Gastrocnemius medialis (tissue), 4 donors: ENCODE results near the gene CFDP1. TPM values are rescaled to one million over a fixed set of nuclear protein-coding genes. Genes with fewer than 3 reads are reported as not detected.

Source experiments
- ATAC-seq, 2 donors: fragments of 150-250 bp; one replicate each; pipeline ENCODE4 v1.9.1; 2016
- DNase-seq, 2 donors: peaks; one replicate each; pipeline ENCODE4 v3.0.0-alpha.2; 2019
- H3K27ac ChIP-seq, 4 donors: fragments of 200-600 bp; sonication (generic); 1 replicate in 1 of 4; 2 replicates in 3 of 4; pipeline ENCODE4 v1.5.1; 2016 to 2018; ENCODE audit warnings: mild to moderate bottlenecking in 2 of 4, moderate library complexity in 1 of 4
- H3K27me3 ChIP-seq, 3 donors: fragments of 200-600 bp; sonication (generic) in 2 of 3; 1 replicate in 1 of 3; 2 replicates in 2 of 3; pipeline versions ENCODE4 v1.5.1 to v1.6.0; 2016 to 2019; ENCODE audit warnings: mild to moderate bottlenecking in 1 of 3, moderate library complexity in 1 of 3
- H3K36me3 ChIP-seq, 2 donors: fragments of 200-600 bp; sonication (generic) in 1 of 2; one replicate each; pipeline ENCODE4 v1.5.1; 2017 to 2018
- H3K4me1 ChIP-seq, 2 donors: fragments of 200-600 bp; sonication (generic) in 1 of 2; one replicate each; pipeline ENCODE4 v1.5.1; 2016 to 2017; ENCODE audit warnings: mild to moderate bottlenecking in 2 of 2
- H3K4me3 ChIP-seq, 4 donors: fragments of 200-600 bp; sonication (generic) in 3 of 4; 1 replicate in 1 of 4; 2 replicates in 3 of 4; pipeline ENCODE4 v1.5.1; 2016 to 2019; ENCODE audit warnings: mild to moderate bottlenecking in 2 of 4
- H3K9me3 ChIP-seq, 3 donors: fragments of 200-600 bp; sonication (generic) in 2 of 3; 1 replicate in 1 of 3; 2 replicates in 2 of 3; pipeline ENCODE4 v1.5.1; 2016 to 2019
- CTCF ChIP-seq, 5 experiments: fragments of 450-650 bp in 3 of 5; fragments of 200-600 bp in 2 of 5; sonication (generic) in 2 of 5; IDR thresholded peaks in 4 of 5; conservative IDR thresholded peaks in 1 of 5; 1 replicate in 4 of 5; 2 replicates in 1 of 5; pipeline ENCODE4 v1.5.1; 2016 to 2019; ENCODE audit warnings: antibody characterized with exemption in 5 of 5, mild to moderate bottlenecking in 3 of 5, moderate library complexity in 3 of 5
- POLR2A ChIP-seq, 2 donors: fragments of 450-650 bp; IDR thresholded peaks; one replicate each; pipeline ENCODE4 v1.6.1; 2017; ENCODE audit warnings: antibody characterized with exemption in 2 of 2, mild to moderate bottlenecking in 2 of 2, moderate library complexity in 2 of 2
- in situ Hi-C, 4 donors: fragments of 200-750 bp; cut with MboI; loops; one replicate each; pipeline versions ENCODE4 v1.15.0 to v1.8.0; 2017; ENCODE audit warnings: low sequenced_read_pairs in 4 of 4
- intact Hi-C: fragments of 100-400 bp; cut with DNase I; formaldehyde crosslinking; loops from one replicate; pipeline ENCODE4 v1.15.1; 2023; ENCODE audit warnings: low total_unique reads
- total RNA-seq, 4 donors: library from RNA; depleted of rRNA; stranded (reverse); fragments of >200 nt; gene quantifications; one replicate each; pipeline versions ENCODE4 v1.1.0 to v1.2.3, GENCODE V29; 2016

The CFDP1 gene
- total RNA-seq, 4 donors from 2014 or later, result 20.4 to 28.6 (median 24.2) TPM

GRCh38 chr16:75311383-75311938 lies 121.8 kb downstream of the CFDP1 start:
- Histone ChIP-seq H3K27ac (no peak overlapping the region), H3K4me1 (peaks cover under 1 to 6% of the 10 kb centered on the region in 2 donors), H3K9me3 (no peaks in the 10 kb centered on the region), H3K27me3 (no peaks in the 10 kb centered on the region), H3K4me3 (no peak overlapping the region), H3K36me3 (no peaks in the 10 kb centered on the region)
- intact Hi-C loops (no loop called here), in situ Hi-C loops (no loop called here)
- ATAC-seq (no peak), DNase-seq (no peak)
- no peak for TF ChIP-seq CTCF (IDR thresholded peaks at IDR 0.05 in 4 of 5, conservative IDR thresholded peaks at IDR 0.05 in 1 of 5)
- no peak for TF ChIP-seq POLR2A (IDR thresholded peaks at IDR 0.05)

- in situ Hi-C loops (no loop called here), intact Hi-C loops (no loop called here)
- H3K27ac ChIP-seq, result no peak overlapping the region
- H3K36me3 ChIP-seq, result no peaks in the 10 kb centered on the region
- no peaks in the 10 kb centered on the region for H3K9me3 ChIP-seq
- TF ChIP-seq CTCF (IDR thresholded peaks at IDR 0.05 in 4 of 5, conservative IDR thresholded peaks at IDR 0.05 in 1 of 5) (no peak), POLR2A (IDR thresholded peaks at IDR 0.05) (no peak)
- no peak for DNase-seq
- H3K4me1 ChIP-seq, result peaks cover 10 to 15% of the 10 kb centered on the region in 2 donors
- no peaks in the 10 kb centered on the region for H3K27me3 ChIP-seq
- no peak for ATAC-seq
- H3K4me3 ChIP-seq, result no peak overlapping the region
Measured at GRCh38 chr16:75310541-75310940, 122.8 kb downstream of the CFDP1 start.

GRCh38 chr16:75309899-75310430 lies 123.3 kb downstream of the CFDP1 start:
- TF ChIP-seq POLR2A (IDR thresholded peaks at IDR 0.05) (no peak), CTCF (IDR thresholded peaks at IDR 0.05 in 4 of 5, conservative IDR thresholded peaks at IDR 0.05 in 1 of 5) (no peak)
- intact Hi-C loops (loop anchor here (5.0 kb wide), 2 partner anchors 77 to 203 kb away; no protein-coding TSS in a partner anchor), in situ Hi-C loops (loop anchor here in 1 of 4 donors (10.0 kb wide), 1 partner anchor 75 kb away; no protein-coding TSS in a partner anchor)
- ATAC-seq (no peak), DNase-seq (no peak)
- Histone ChIP-seq H3K36me3 (no peaks in the 10 kb centered on the region), H3K27ac (no peak overlapping the region), H3K4me3 (no peak overlapping the region), H3K27me3 (no peaks in the 10 kb centered on the region), H3K9me3 (no peaks in the 10 kb centered on the region), H3K4me1 (peaks cover 16 to 19% of the 10 kb centered on the region in 2 donors)

GRCh38 chr16:75309156-75309555 lies 124.1 kb downstream of the CFDP1 start:
- in situ Hi-C loops (loop anchor here in 1 of 4 donors (10.0 kb wide), 1 partner anchor 76 kb away; no protein-coding TSS in a partner anchor), intact Hi-C loops (loop anchor here (5.0 kb wide), 2 partner anchors 78 to 202 kb away; no protein-coding TSS in a partner anchor)
- Histone ChIP-seq H3K27me3 (no peaks in the 10 kb centered on the region), H3K9me3 (no peaks in the 10 kb centered on the region), H3K36me3 (no peaks in the 10 kb centered on the region), H3K27ac (no peak overlapping the region), H3K4me1 (peaks cover 24 to 26% of the 10 kb centered on the region in 2 donors), H3K4me3 (no peak overlapping the region)
- TF ChIP-seq POLR2A (IDR thresholded peaks at IDR 0.05) (no peak), CTCF (IDR thresholded peaks at IDR 0.05 in 4 of 5, conservative IDR thresholded peaks at IDR 0.05 in 1 of 5) (no peak)
- DNase-seq (no peak), ATAC-seq (no peak)
